ENCODE measurements around the gene CEP78.
"Not testable (repeated sequence)": the region's sequence is repeated elsewhere in the genome, so short reads cannot be mapped to it uniquely, and the experiment has no call there.

The CEP78 gene

GRCh38 chr9:78235762-78236550, at the start of gene CEP78:
Gene CEP78, plus strand, starts transcription at chr9:78236075. Its CDS starts 276 bp downstream, at chr9:78236351.
- no peak for DNase-seq

- no peak for DNase-seq
Measured at GRCh38 chr9:78187763-78188484, 48.0 kb upstream of the CEP78 start.

GRCh38 chr9:78188594-78188993, 47.3 kb upstream of the CEP78 start:
- no peak for DNase-seq

- DNase-seq: no peak
Measured at GRCh38 chr9:78189001-78189400, 46.9 kb upstream of the CEP78 start.

GRCh38 chr9:78189461-78189860, 46.4 kb upstream of the CEP78 start:
- DNase-seq: no peak

GRCh38 chr9:78191931-78192330, 43.9 kb upstream of the CEP78 start:
- DNase-seq: no peak

GRCh38 chr9:78196258-78196657, 39.6 kb upstream of the CEP78 start:
- DNase-seq: no peak

GRCh38 chr9:78201158-78201777, 34.6 kb upstream of the CEP78 start:
- DNase-seq: not testable (repeated sequence)

GRCh38 chr9:78207319-78207718, 28.6 kb upstream of the CEP78 start:
- DNase-seq: no peak

GRCh38 chr9:78207901-78208300, 28.0 kb upstream of the CEP78 start:
- no peak for DNase-seq

- DNase-seq: no peak
Measured at GRCh38 chr9:78209127-78209526, 26.7 kb upstream of the CEP78 start.

- DNase-seq: no peak
Measured at GRCh38 chr9:78210841-78211301, 25.0 kb upstream of the CEP78 start.

GRCh38 chr9:78212868-78213267, 23.0 kb upstream of the CEP78 start:
- no peak for DNase-seq

- no peak for DNase-seq
Measured at GRCh38 chr9:78213712-78214111, 22.2 kb upstream of the CEP78 start.

GRCh38 chr9:78214492-78214891, 21.4 kb upstream of the CEP78 start:
- no peak for DNase-seq

- DNase-seq: no peak
Measured at GRCh38 chr9:78215706-78216105, 20.2 kb upstream of the CEP78 start.

GRCh38 chr9:78218890-78219289, 17.0 kb upstream of the CEP78 start:
- DNase-seq: no peak

- no peak for DNase-seq
Measured at GRCh38 chr9:78221425-78221824, 14.4 kb upstream of the CEP78 start.

- not testable (repeated sequence) for DNase-seq
Measured at GRCh38 chr9:78221841-78222240, 14.0 kb upstream of the CEP78 start.

- no peak for DNase-seq
Measured at GRCh38 chr9:78230761-78231160, 5.1 kb upstream of the CEP78 start.

- DNase-seq: not testable (repeated sequence)
Measured at GRCh38 chr9:78232471-78232870, 3.4 kb upstream of the CEP78 start.

GRCh38 chr9:78234810-78235209, 1.1 kb upstream of the CEP78 start:
- DNase-seq: no peak

GRCh38 chr9:78235256-78235761, 566 bp upstream of the CEP78 start:
- no peak for DNase-seq

- DNase-seq: no peak
Measured at GRCh38 chr9:78236551-78236910, 656 bp downstream of the CEP78 start.

Data from cortex of kidney (tissue), 1 donor.